WTC11 (cell line): ENCODE data around the gene LMAN2. TPM values are rescaled to one million over a fixed set of nuclear protein-coding genes. Genes with fewer than 3 reads are reported as not detected.
A peak's percentile ranks its signal among the peaks of the same experiment; 100 is the strongest.

ENCODE experiments used
- ATAC-seq: fragments of 200-7000 bp; cut with Tn5 transposase; 2 replicates; pipeline ENCODE4 v1.10.0; 2021; ENCODE audit warnings: mild to moderate bottlenecking, moderate library complexity
- CTCF ChIA-PET: fragments of 300-600 bp; sonication (Branson Sonifier 250); formaldehyde crosslinking; loops from one replicate; lab custom pipeline; 2021; ENCODE audit warnings: antibody characterized with exemption; lab: Charles Lee
- POLR2A ChIA-PET: fragments of 350-600 bp; sonication (Branson Sonifier 250); formaldehyde crosslinking; loops from one replicate; lab custom pipeline; 2021; ENCODE audit warnings: antibody characterized with exemption; lab: Charles Lee
- DNase-seq: peaks from one replicate; pipeline ENCODE4 v3.0.0; 2021; ENCODE audit warnings: low spot score
- H3K27ac Mint-ChIP-seq: 2 replicates; pipeline ENCODE4 v1.8.0; 2021; ENCODE audit warnings: mixed read lengths
- H3K27me3 Mint-ChIP-seq: 2 replicates; pipeline ENCODE4 v1.8.0; 2021; ENCODE audit warnings: low read depth, mild to moderate bottlenecking, moderate library complexity, mixed read lengths
- H3K36me3 Mint-ChIP-seq: 2 replicates; pipeline ENCODE4 v1.8.0; 2021; ENCODE audit warnings: mixed read lengths
- H3K4me1 Mint-ChIP-seq: 2 replicates; pipeline ENCODE4 v1.8.0; 2022; ENCODE audit warnings: mixed read lengths
- H3K4me3 Mint-ChIP-seq: 2 replicates; pipeline ENCODE4 v1.8.0; 2021; ENCODE audit warnings: mild to moderate bottlenecking, moderate library complexity, mixed read lengths
- H3K9me3 Mint-ChIP-seq: 2 replicates; pipeline ENCODE4 v1.8.0; 2021; ENCODE audit warnings: mixed read lengths
- ATF1 ChIP-seq: sonication (generic); formaldehyde crosslinking; IDR thresholded peaks from 2 replicates; pipeline ENCODE4 v1.8.1; 2023; ENCODE audit warnings: mild to moderate bottlenecking, moderate library complexity, missing genetic modification reagents
- EMX1 ChIP-seq: fragments of 250-450 bp; sonication (Bioruptor Pico); IDR thresholded peaks from 2 replicates; pipeline ENCODE4 v1.8.0; 2021; ENCODE audit warnings: mild to moderate bottlenecking
- ESRRA ChIP-seq: sonication (generic); formaldehyde crosslinking; IDR thresholded peaks from 2 replicates; pipeline ENCODE4 v1.8.1; 2022; ENCODE audit warnings: mild to moderate bottlenecking, missing genetic modification reagents, borderline replicate concordance
- FOXK1 ChIP-seq: sonication (generic); formaldehyde crosslinking; IDR thresholded peaks from 2 replicates; pipeline ENCODE4 v1.8.0; 2022; ENCODE audit warnings: mild to moderate bottlenecking, moderate library complexity, missing genetic modification reagents
- JAZF1 ChIP-seq: fragments of 250-450 bp; sonication (Bioruptor Pico); IDR thresholded peaks from 2 replicates; pipeline ENCODE4 v1.9.0; 2021; ENCODE audit warnings: moderate library complexity, mild to moderate bottlenecking, inconsistent platforms
- JUN ChIP-seq: sonication (generic); formaldehyde crosslinking; IDR thresholded peaks from 2 replicates; pipeline ENCODE4 v1.8.0; 2023; ENCODE audit warnings: mild to moderate bottlenecking, missing genetic modification reagents
- NR1H2 ChIP-seq: sonication (generic); formaldehyde crosslinking; IDR thresholded peaks from 2 replicates; pipeline ENCODE4 v1.9.0; 2021; ENCODE audit warnings: mild to moderate bottlenecking, moderate library complexity, missing genetic modification reagents
- TEAD1 ChIP-seq: sonication (generic); formaldehyde crosslinking; IDR thresholded peaks from 2 replicates; pipeline ENCODE4 v1.8.0; 2022; ENCODE audit warnings: mild to moderate bottlenecking, missing genetic modification reagents
- ZNF138 ChIP-seq: sonication (generic); formaldehyde crosslinking; conservative IDR thresholded peaks from 2 replicates; pipeline ENCODE4 v1.8.1; 2022; ENCODE audit warnings: mild to moderate bottlenecking, moderate library complexity, missing genetic modification reagents
- ZNF671 ChIP-seq: fragments of 250-450 bp; sonication (Bioruptor Pico); IDR thresholded peaks from 2 replicates; pipeline ENCODE4 v1.8.0; 2021; ENCODE audit warnings: mild to moderate bottlenecking
- total RNA-seq: library from RNA; stranded (reverse); gene quantifications from 3 replicates; pipeline ENCODE4 v1.2.3, GENCODE V29; 2021
- TF ChIP-seq, protein P1 (sequence below): sonication (generic); formaldehyde crosslinking; IDR thresholded peaks from 2 replicates; pipeline ENCODE4 v1.8.1; 2023; ENCODE audit warnings: mild to moderate bottlenecking, missing genetic modification reagents, borderline replicate concordance
- TF ChIP-seq, protein P2 (sequence below): sonication (generic); formaldehyde crosslinking; IDR thresholded peaks from 2 replicates; pipeline ENCODE4 v1.8.1; 2022; ENCODE audit warnings: mild to moderate bottlenecking, missing genetic modification reagents, moderate library complexity, borderline replicate concordance
- TF ChIP-seq, protein P3 (sequence below): sonication (generic); formaldehyde crosslinking; IDR thresholded peaks from 2 replicates; pipeline ENCODE4 v1.8.0; 2023; ENCODE audit warnings: mild to moderate bottlenecking, missing genetic modification reagents
- TF ChIP-seq, protein P4 (sequence below): sonication (generic); formaldehyde crosslinking; IDR thresholded peaks from 2 replicates; pipeline ENCODE4 v1.8.1; 2023; ENCODE audit warnings: mild to moderate bottlenecking, missing genetic modification reagents
- TF ChIP-seq, protein P5 (sequence below): fragments of 250-450 bp; sonication (Bioruptor Pico); IDR thresholded peaks from 2 replicates; pipeline ENCODE4 v1.9.0; 2021; ENCODE audit warnings: mild to moderate bottlenecking
- TF ChIP-seq, protein P6 (sequence below): sonication (generic); formaldehyde crosslinking; IDR thresholded peaks from 2 replicates; pipeline ENCODE4 v1.8.1; 2023; ENCODE audit warnings: mild to moderate bottlenecking, missing genetic modification reagents, moderate library complexity
- TF ChIP-seq, protein P7 (sequence below): sonication (generic); formaldehyde crosslinking; IDR thresholded peaks from 2 replicates; pipeline ENCODE4 v1.8.1; 2022; ENCODE audit warnings: low read depth, mild to moderate bottlenecking, moderate library complexity, missing genetic modification reagents, borderline replicate concordance

The LMAN2 gene
- total RNA-seq, 1 experiment from 2014 or later: 162 TPM

DNA sequence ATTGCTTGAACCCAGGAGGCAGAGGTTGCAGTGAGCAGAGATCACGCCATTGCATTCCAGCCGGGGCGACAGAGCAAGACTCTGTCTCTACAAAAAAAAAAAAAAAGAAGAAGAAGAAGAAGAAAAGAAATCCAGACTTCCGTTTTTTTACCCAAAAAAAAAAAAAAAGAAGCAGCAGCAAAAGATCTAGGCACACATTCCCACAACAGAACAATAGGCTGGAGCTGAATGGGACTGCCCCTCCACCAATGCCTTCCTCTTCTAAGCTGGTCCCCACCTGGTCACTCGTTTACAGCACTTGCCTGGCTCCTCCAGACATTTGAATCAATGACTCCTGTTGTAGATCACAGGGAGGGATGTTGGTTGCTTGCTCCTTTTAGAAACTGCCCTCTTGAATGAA is 1.6 kb upstream of the LMAN2 start (continued):
- TF ChIP-seq ESRRA (CRISPR knock-in tag): no peak
- no peak for TF ChIP-seq ZNF671
- TF ChIP-seq JAZF1 (CRISPR knock-in tag): no peak
- no peak for TF ChIP-seq JUN (CRISPR knock-in tag)
- TF ChIP-seq, protein P1, sequence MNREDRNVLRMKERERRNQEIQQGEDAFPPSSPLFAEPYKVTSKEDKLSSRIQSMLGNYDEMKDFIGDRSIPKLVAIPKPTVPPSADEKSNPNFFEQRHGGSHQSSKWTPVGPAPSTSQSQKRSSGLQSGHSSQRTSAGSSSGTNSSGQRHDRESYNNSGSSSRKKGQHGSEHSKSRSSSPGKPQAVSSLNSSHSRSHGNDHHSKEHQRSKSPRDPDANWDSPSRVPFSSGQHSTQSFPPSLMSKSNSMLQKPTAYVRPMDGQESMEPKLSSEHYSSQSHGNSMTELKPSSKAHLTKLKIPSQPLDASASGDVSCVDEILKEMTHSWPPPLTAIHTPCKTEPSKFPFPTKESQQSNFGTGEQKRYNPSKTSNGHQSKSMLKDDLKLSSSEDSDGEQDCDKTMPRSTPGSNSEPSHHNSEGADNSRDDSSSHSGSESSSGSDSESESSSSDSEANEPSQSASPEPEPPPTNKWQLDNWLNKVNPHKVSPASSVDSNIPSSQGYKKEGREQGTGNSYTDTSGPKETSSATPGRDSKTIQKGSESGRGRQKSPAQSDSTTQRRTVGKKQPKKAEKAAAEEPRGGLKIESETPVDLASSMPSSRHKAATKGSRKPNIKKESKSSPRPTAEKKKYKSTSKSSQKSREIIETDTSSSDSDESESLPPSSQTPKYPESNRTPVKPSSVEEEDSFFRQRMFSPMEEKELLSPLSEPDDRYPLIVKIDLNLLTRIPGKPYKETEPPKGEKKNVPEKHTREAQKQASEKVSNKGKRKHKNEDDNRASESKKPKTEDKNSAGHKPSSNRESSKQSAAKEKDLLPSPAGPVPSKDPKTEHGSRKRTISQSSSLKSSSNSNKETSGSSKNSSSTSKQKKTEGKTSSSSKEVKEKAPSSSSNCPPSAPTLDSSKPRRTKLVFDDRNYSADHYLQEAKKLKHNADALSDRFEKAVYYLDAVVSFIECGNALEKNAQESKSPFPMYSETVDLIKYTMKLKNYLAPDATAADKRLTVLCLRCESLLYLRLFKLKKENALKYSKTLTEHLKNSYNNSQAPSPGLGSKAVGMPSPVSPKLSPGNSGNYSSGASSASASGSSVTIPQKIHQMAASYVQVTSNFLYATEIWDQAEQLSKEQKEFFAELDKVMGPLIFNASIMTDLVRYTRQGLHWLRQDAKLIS: no peak
- TF ChIP-seq TEAD1: no peak
- no peak for TF ChIP-seq EMX1 (CRISPR knock-in tag)
- TF ChIP-seq, protein P2, sequence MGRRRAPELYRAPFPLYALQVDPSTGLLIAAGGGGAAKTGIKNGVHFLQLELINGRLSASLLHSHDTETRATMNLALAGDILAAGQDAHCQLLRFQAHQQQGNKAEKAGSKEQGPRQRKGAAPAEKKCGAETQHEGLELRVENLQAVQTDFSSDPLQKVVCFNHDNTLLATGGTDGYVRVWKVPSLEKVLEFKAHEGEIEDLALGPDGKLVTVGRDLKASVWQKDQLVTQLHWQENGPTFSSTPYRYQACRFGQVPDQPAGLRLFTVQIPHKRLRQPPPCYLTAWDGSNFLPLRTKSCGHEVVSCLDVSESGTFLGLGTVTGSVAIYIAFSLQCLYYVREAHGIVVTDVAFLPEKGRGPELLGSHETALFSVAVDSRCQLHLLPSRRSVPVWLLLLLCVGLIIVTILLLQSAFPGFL: no peak
- TF ChIP-seq, protein P3, sequence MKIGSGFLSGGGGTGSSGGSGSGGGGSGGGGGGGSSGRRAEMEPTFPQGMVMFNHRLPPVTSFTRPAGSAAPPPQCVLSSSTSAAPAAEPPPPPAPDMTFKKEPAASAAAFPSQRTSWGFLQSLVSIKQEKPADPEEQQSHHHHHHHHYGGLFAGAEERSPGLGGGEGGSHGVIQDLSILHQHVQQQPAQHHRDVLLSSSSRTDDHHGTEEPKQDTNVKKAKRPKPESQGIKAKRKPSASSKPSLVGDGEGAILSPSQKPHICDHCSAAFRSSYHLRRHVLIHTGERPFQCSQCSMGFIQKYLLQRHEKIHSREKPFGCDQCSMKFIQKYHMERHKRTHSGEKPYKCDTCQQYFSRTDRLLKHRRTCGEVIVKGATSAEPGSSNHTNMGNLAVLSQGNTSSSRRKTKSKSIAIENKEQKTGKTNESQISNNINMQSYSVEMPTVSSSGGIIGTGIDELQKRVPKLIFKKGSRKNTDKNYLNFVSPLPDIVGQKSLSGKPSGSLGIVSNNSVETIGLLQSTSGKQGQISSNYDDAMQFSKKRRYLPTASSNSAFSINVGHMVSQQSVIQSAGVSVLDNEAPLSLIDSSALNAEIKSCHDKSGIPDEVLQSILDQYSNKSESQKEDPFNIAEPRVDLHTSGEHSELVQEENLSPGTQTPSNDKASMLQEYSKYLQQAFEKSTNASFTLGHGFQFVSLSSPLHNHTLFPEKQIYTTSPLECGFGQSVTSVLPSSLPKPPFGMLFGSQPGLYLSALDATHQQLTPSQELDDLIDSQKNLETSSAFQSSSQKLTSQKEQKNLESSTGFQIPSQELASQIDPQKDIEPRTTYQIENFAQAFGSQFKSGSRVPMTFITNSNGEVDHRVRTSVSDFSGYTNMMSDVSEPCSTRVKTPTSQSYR: no peak

DNA sequence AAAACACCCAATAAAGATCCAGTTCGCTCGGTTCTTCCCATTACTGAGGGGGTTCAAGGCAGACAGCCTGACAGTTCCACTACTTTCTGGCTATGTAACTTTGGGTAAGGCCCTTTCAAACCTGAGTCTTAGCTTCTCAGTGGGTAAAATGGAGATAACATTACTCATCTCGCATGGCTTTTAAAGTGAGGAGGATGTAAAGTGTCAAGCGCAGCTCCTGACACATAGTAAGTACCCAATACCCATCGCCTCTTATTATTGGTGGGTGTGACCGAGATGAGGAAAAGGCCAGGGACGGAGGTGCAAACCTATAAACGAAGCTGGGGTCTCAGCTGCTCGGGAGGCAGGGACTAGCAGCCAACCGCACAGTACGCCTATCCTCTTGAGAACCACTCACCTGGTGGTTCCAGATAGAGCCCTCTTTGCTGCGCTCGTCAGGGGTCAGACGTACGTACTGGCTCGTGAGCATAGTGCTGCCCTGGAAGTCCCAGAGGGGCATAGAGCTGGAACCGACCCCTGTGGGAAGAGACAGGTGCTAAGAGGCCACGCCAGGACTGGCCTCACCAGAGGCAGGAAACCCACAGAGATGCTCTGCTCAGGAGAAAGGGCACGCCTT is 584 bp downstream of the LMAN2 start:
- H3K9me3 Mint-ChIP-seq: peaks cover 14% of the 10 kb centered on the region
- ChIA-PET CTCF (interaction anchor here (0.8 to 4.7 kb wide), 8 partner anchors 9 to 104 kb away, joined by 3 to 51 read pairs (median 6); no protein-coding TSS in a partner anchor), POLR2A (interaction anchor here (1.2 to 2.1 kb wide), 3 partner anchors 14 to 105 kb away, joined by 4 to 8 read pairs (median 6); no protein-coding TSS in a partner anchor)
- peaks cover 23% of the 10 kb centered on the region for H3K27me3 Mint-ChIP-seq
- peaks cover 32% of the 10 kb centered on the region for H3K4me1 Mint-ChIP-seq
- TF ChIP-seq FOXK1 (CRISPR knock-in tag) (no peak), ZNF138 (no peak), ATF1 (no peak), JAZF1 (CRISPR knock-in tag) (no peak)
- TF ChIP-seq, protein P4, sequence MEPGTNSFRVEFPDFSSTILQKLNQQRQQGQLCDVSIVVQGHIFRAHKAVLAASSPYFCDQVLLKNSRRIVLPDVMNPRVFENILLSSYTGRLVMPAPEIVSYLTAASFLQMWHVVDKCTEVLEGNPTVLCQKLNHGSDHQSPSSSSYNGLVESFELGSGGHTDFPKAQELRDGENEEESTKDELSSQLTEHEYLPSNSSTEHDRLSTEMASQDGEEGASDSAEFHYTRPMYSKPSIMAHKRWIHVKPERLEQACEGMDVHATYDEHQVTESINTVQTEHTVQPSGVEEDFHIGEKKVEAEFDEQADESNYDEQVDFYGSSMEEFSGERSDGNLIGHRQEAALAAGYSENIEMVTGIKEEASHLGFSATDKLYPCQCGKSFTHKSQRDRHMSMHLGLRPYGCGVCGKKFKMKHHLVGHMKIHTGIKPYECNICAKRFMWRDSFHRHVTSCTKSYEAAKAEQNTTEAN (CRISPR knock-in tag): no peak
- peak overlapping the region; percentile 100 for H3K27ac Mint-ChIP-seq
- peak overlapping the region; percentile 98 for H3K4me3 Mint-ChIP-seq
- no peak for ATAC-seq
- no peak for DNase-seq
- peaks cover 18% of the 10 kb centered on the region for H3K36me3 Mint-ChIP-seq

DNA sequence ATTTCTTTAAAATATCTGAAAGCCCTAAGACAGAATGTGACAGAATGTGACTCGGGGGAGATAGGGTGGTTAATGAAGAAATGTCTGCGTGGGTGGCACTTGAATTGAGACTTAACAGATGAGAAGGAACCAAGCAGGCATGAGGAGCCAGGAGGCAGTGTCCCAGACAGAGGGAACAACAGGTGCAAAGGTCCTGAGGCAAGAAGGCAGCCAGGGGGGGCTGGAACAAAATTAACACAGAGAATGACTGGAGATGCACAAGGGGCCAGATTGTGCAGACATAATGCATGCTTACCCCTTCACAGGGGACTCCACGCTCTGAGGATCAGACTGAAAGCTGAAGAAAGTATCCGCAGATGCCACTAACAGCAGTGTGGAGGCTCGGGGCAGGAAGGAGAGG is 1.7 kb downstream of the LMAN2 start:
- ChIA-PET POLR2A (no interaction called here), CTCF (interaction anchor here (1.7 to 4.7 kb wide), 2 partner anchors 11 to 40 kb away, joined by 4 to 25 read pairs; no protein-coding TSS in a partner anchor)
- ATAC-seq (no peak), DNase-seq (no peak)
- H3K4me1 Mint-ChIP-seq: peaks cover 32% of the 10 kb centered on the region
- H3K27ac Mint-ChIP-seq: peak overlapping the region; percentile 11; the same call in 1 of the 2 replicates
- H3K4me3 Mint-ChIP-seq: peak overlapping the region; percentile 98
- H3K36me3 Mint-ChIP-seq: peaks cover 18% of the 10 kb centered on the region
- H3K9me3 Mint-ChIP-seq: peaks cover 2% of the 10 kb centered on the region; the same call in 1 of the 2 replicates
- H3K27me3 Mint-ChIP-seq: peaks cover 12% of the 10 kb centered on the region
- no peak for TF ChIP-seq NR1H2 (CRISPR knock-in tag)
- TF ChIP-seq, protein P5, sequence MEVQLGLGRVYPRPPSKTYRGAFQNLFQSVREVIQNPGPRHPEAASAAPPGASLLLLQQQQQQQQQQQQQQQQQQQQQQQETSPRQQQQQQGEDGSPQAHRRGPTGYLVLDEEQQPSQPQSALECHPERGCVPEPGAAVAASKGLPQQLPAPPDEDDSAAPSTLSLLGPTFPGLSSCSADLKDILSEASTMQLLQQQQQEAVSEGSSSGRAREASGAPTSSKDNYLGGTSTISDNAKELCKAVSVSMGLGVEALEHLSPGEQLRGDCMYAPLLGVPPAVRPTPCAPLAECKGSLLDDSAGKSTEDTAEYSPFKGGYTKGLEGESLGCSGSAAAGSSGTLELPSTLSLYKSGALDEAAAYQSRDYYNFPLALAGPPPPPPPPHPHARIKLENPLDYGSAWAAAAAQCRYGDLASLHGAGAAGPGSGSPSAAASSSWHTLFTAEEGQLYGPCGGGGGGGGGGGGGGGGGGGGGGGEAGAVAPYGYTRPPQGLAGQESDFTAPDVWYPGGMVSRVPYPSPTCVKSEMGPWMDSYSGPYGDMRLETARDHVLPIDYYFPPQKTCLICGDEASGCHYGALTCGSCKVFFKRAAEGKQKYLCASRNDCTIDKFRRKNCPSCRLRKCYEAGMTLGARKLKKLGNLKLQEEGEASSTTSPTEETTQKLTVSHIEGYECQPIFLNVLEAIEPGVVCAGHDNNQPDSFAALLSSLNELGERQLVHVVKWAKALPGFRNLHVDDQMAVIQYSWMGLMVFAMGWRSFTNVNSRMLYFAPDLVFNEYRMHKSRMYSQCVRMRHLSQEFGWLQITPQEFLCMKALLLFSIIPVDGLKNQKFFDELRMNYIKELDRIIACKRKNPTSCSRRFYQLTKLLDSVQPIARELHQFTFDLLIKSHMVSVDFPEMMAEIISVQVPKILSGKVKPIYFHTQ (CRISPR knock-in tag): no peak
- TF ChIP-seq, protein P6, sequence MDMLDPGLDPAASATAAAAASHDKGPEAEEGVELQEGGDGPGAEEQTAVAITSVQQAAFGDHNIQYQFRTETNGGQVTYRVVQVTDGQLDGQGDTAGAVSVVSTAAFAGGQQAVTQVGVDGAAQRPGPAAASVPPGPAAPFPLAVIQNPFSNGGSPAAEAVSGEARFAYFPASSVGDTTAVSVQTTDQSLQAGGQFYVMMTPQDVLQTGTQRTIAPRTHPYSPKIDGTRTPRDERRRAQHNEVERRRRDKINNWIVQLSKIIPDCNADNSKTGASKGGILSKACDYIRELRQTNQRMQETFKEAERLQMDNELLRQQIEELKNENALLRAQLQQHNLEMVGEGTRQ (CRISPR knock-in tag): no peak
- TF ChIP-seq, protein P2: no peak
- TF ChIP-seq, protein P7, sequence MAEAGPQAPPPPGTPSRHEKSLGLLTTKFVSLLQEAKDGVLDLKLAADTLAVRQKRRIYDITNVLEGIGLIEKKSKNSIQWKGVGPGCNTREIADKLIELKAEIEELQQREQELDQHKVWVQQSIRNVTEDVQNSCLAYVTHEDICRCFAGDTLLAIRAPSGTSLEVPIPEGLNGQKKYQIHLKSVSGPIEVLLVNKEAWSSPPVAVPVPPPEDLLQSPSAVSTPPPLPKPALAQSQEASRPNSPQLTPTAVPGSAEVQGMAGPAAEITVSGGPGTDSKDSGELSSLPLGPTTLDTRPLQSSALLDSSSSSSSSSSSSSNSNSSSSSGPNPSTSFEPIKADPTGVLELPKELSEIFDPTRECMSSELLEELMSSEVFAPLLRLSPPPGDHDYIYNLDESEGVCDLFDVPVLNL: no peak
